Smooth muscle cell (in vitro differentiated cells): Measurements from ENCODE around the gene C17orf113. TPM values are rescaled to one million over a fixed set of nuclear protein-coding genes. Genes with fewer than 3 reads are reported as not detected.
"Not testable (repeated sequence)": the region's sequence is repeated elsewhere in the genome, so short reads cannot be mapped to it uniquely, and the experiment has no call there.

ENCODE experiments used
- DNase-seq: peaks from one replicate; lab custom pipeline; 2025; ENCODE audit not compliant: unreplicated experiment; lab: John Stamatoyannopoulos, UW
- H2AFZ ChIP-seq: fragments of 200-600 bp; sonication (generic); 2 replicates; pipeline ENCODE4 v1.6.0; 2016; ENCODE audit warnings: antibody characterized with exemption, low read depth, mild to moderate bottlenecking
- H3F3A ChIP-seq: fragments of 200-600 bp; sonication (generic); 2 replicates; pipeline ENCODE4 v1.6.0; 2017; ENCODE audit warnings: antibody characterized with exemption, low read depth
- H3K27ac ChIP-seq: fragments of 200-600 bp; sonication (generic); 2 replicates; pipeline ENCODE4 v1.5.1; 2016; ENCODE audit warnings: low read depth, mild to moderate bottlenecking
- H3K27me3 ChIP-seq: fragments of 200-600 bp; sonication (generic); 2 replicates; pipeline ENCODE4 v1.6.1; 2016; ENCODE audit warnings: low read depth, mild to moderate bottlenecking
- H3K36me3 ChIP-seq: fragments of 200-600 bp; sonication (generic); 2 replicates; pipeline ENCODE4 v1.5.1; 2016; ENCODE audit warnings: low read depth
- H3K4me1 ChIP-seq: fragments of 200-600 bp; sonication (generic); 2 replicates; pipeline ENCODE4 v1.5.1; 2016; ENCODE audit warnings: low read depth
- H3K4me2 ChIP-seq: fragments of 200-600 bp; sonication (generic); 2 replicates; pipeline ENCODE4 v1.6.0; 2016; ENCODE audit warnings: mild to moderate bottlenecking
- H3K4me3 ChIP-seq: fragments of 200-600 bp; sonication (generic); 2 replicates; pipeline ENCODE4 v1.5.1; 2016; ENCODE audit warnings: mild to moderate bottlenecking
- H3K79me2 ChIP-seq: fragments of 200-600 bp; sonication (generic); 2 replicates; pipeline ENCODE4 v1.6.0; 2016; ENCODE audit warnings: low read depth, mild to moderate bottlenecking
- H3K9ac ChIP-seq: fragments of 200-600 bp; sonication (generic); 2 replicates; pipeline ENCODE4 v1.6.0; 2016; ENCODE audit warnings: low read depth
- H3K9me3 ChIP-seq: fragments of 200-600 bp; sonication (generic); replicated peaks from 2 replicates; pipeline ENCODE4 v1.5.1; 2016; ENCODE audit warnings: low read depth
- H4K20me1 ChIP-seq: fragments of 200-600 bp; sonication (generic); 2 replicates; pipeline ENCODE4 v1.6.0; 2016; ENCODE audit warnings: low read depth
- CTCF ChIP-seq: fragments of 200-600 bp; sonication (generic); IDR thresholded peaks from 2 replicates; pipeline ENCODE4 v1.5.1; 2017; ENCODE audit warnings: borderline replicate concordance, mild to moderate bottlenecking, antibody characterized with exemption; ENCODE audit not compliant: insufficient read depth, poor library complexity, severe bottlenecking
- WGBS: methylation state at CpG from one replicate; pipeline ENCODE4 v1.1.7; 2016; ENCODE audit warnings: low lambda C conversion rate; 5-methylcytosine and 5-hydroxymethylcytosine counted together
- polyA plus RNA-seq: library from polyadenylated mRNA; unstranded; fragments of >200 nt; fragmentation: Nextera tagmentation; extraction: Ambion mirVana; gene quantifications from 2 replicates; pipeline ENCODE4 v1.2.1, GENCODE V29; 2016
- total RNA-seq: library from RNA; depleted of rRNA; stranded (reverse); fragments of >200 nt; gene quantifications from 2 replicates; pipeline ENCODE4 v1.2.3, GENCODE V29; 2014

C17orf113 gene
- total and polyA plus RNA-seq, 2 experiments from 2014 or later: 0.38 to 0.49 TPM

- Histone ChIP-seq H3K36me3 (no peaks in the 10 kb centered on the region), H3K79me2 (peaks cover 17% of the 10 kb centered on the region), H3K4me3 (no peak overlapping the region), H2AFZ (no peak overlapping the region), H3K4me2 (no peak overlapping the region), H3F3A (peaks cover 12% of the 10 kb centered on the region), H3K27ac (peak overlapping the region; percentile 48), H3K9me3 (no peaks in the 10 kb centered on the region), H4K20me1 (no peaks in the 10 kb centered on the region), H3K9ac (no peak overlapping the region), H3K27me3 (no peaks in the 10 kb centered on the region), H3K4me1 (peaks cover 37% of the 10 kb centered on the region)
- WGBS: 91% methylated on average over 15 of the region's 15 CpGs
- no peak for DNase-seq
- TF ChIP-seq CTCF: no peak
These were observed 26.7 kb downstream of the C17orf113 start for GRCh38 chr17:42023524-42024349.

- peak overlapping the region; percentile 94 for H3K4me2 ChIP-seq
- H3K36me3 ChIP-seq, H3K27me3 ChIP-seq, H4K20me1 ChIP-seq, H2AFZ ChIP-seq, DNase-seq, H3K9me3 ChIP-seq: not testable (repeated sequence)
- WGBS: 94% methylated on average over 8 of the region's 8 CpGs
- peak overlapping the region; percentile 92 for H3K9ac ChIP-seq
- peaks cover 12% of the 10 kb centered on the region for H3F3A ChIP-seq
- H3K4me1 ChIP-seq: peaks cover 26% of the 10 kb centered on the region
- peak overlapping the region; percentile 89 for H3K4me3 ChIP-seq
- peak overlapping the region; percentile 64 for H3K27ac ChIP-seq
- H3K79me2 ChIP-seq: peaks cover 30% of the 10 kb centered on the region
These were observed 29.6 kb downstream of the C17orf113 start for GRCh38 chr17:42020845-42021244.

GRCh38 chr17:42019509-42020404 is 30.6 kb downstream of the C17orf113 start, which contains the start of gene NKIRAS2:
Gene NKIRAS2, plus strand, starts transcription at chr17:42020090. Its CDS starts 1,488 bp downstream, at chr17:42021578.
- peak; percentile 76 for TF ChIP-seq CTCF
- Histone ChIP-seq H3K9ac (peak within 1 kb of the TSS; percentile 92), H3K9me3 (no peaks in the 10 kb centered on the region), H3K36me3 (no peaks in the 10 kb centered on the region), H4K20me1 (peaks cover 13% of the 10 kb centered on the region), H2AFZ (peak within 1 kb of the TSS; percentile 65), H3K27ac (peak within 1 kb of the TSS; percentile 64), H3K27me3 (no peaks in the 10 kb centered on the region), H3K79me2 (peaks cover 40% of the 10 kb centered on the region), H3F3A (peaks cover 5% of the 10 kb centered on the region), H3K4me1 (peaks cover 25% of the 10 kb centered on the region), H3K4me2 (peak within 1 kb of the TSS; percentile 94), H3K4me3 (peak within 1 kb of the TSS; percentile 89)
- peak; percentile 81 for DNase-seq
- 10% methylated on average over 47 of the region's 49 CpGs for WGBS

- no peak overlapping the region for H3K27ac ChIP-seq
- peaks cover 2% of the 10 kb centered on the region for H3F3A ChIP-seq
- no peak overlapping the region for H3K9ac ChIP-seq
- no peak overlapping the region for H3K4me2 ChIP-seq
- H3K9me3 ChIP-seq: no peaks in the 10 kb centered on the region
- no peak for DNase-seq
- peaks cover 20% of the 10 kb centered on the region for H4K20me1 ChIP-seq
- H3K4me1 ChIP-seq: peaks cover 25% of the 10 kb centered on the region
- no peak overlapping the region for H3K4me3 ChIP-seq
- TF ChIP-seq CTCF: no peak
- H2AFZ ChIP-seq: no peak overlapping the region
- 98% methylated on average over 4 of the region's 4 CpGs for WGBS
- peaks cover 48% of the 10 kb centered on the region for H3K79me2 ChIP-seq
- no peaks in the 10 kb centered on the region for H3K36me3 ChIP-seq
- no peaks in the 10 kb centered on the region for H3K27me3 ChIP-seq
These were observed 31.4 kb downstream of the C17orf113 start for GRCh38 chr17:42018988-42019387.
